ENCODE results near the gene WASF2.

- TF ChIP-seq EZH2 (IDR thresholded peaks at IDR 0.05; ENCODE audit: low read length, missing control alignments) (no peak), CTCF (conservative IDR thresholded peaks at IDR 0.05 in 1 of 2, IDR thresholded peaks at IDR 0.05 in 1 of 2; ENCODE audit: low read depth in 1 of 2, low read length in 2 of 2) (no peak)
These were observed 58.9 kb downstream of the WASF2 start for GRCh38 chr1:27430903-27431600.
